ENCODE measurements around the gene SCN2B.

DNA sequence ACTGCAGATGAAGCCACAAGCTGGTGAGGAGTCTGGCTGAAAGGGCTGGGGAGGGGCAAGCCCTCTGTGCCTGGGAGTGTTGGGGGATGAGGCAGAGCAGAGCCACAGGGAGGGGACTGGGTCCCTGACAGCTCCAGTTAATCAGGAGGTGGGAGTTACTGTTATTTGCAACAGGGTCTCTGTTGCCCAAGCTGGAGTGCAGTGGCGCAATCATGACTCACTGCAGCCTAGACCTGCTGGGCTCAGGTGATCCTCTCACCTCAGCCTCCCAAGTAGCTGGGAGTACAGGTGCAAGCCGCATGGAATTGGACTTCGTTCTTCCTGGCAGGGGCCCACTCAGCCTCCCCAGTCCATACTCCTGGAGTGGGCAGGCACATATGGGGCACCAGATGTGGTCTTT lies 7.7 kb downstream of the SCN2B start:
- TF ChIP-seq YY1 (IDR thresholded peaks at IDR 0.05; ENCODE audit: insufficient read depth, insufficient read length), result no peak
- no peak for TF ChIP-seq SUZ12 (IDR thresholded peaks at IDR 0.05; ENCODE audit: extremely low read depth, insufficient read depth, insufficient read length)
- TF ChIP-seq ZNF274 (IDR thresholded peaks at IDR 0.05; ENCODE audit: low read depth, low read length), result no peak
